K562 (cell line): ENCODE measurements around the gene ACP5. TPM values are rescaled to one million over a fixed set of nuclear protein-coding genes. Genes with fewer than 3 reads are reported as not detected.
A peak's percentile ranks its signal among the peaks of the same experiment; 100 is the strongest.

Experiments used
- AFF4 ChIP-seq: sonication (generic); formaldehyde crosslinking; IDR thresholded peaks from 2 replicates; pipeline ENCODE4 v1.8.0; 2023; ENCODE audit warnings: mild to moderate bottlenecking, missing genetic modification reagents
- CC2D1A ChIP-seq: fragments of 450-650 bp; IDR thresholded peaks from 2 replicates; pipeline ENCODE4 v1.6.1; 2017; ENCODE audit warnings: mild to moderate bottlenecking
- ELF4 ChIP-seq: fragments of 450-650 bp; formaldehyde crosslinking; IDR thresholded peaks from 2 replicates; pipeline ENCODE4 v1.4.0; 2022; ENCODE audit warnings: missing genetic modification characterization
- ETV6 ChIP-seq, 3 experiments: fragments of 150-350 bp in 1 of 3; sonication (generic) in 1 of 3; formaldehyde crosslinking in 1 of 3; IDR thresholded peaks; 2 replicates each; pipeline versions ENCODE4 v1.6.1 to v1.8.0; 2014 to 2022; ENCODE audit warnings: borderline replicate concordance in 2 of 3, low read depth in 2 of 3, antibody characterized with exemption in 1 of 3, low read length in 1 of 3, mild to moderate bottlenecking in 1 of 3, missing genetic modification reagents in 1 of 3
- HOXB6 ChIP-seq: fragments of 250-450 bp; sonication (Bioruptor Pico); IDR thresholded peaks from 2 replicates; pipeline ENCODE4 v1.5.1; 2022; ENCODE audit warnings: mild to moderate bottlenecking, borderline replicate concordance
- KLF13 ChIP-seq: fragments of 450-650 bp; IDR thresholded peaks from 2 replicates; pipeline ENCODE4 v1.6.1; 2016; ENCODE audit warnings: missing genetic modification characterization, low read depth, mild to moderate bottlenecking, missing compliant biosample characterization, moderate library complexity, borderline replicate concordance
- NCOA1 ChIP-seq: fragments of 450-650 bp; IDR thresholded peaks from 2 replicates; pipeline ENCODE4 v1.6.1; 2016; ENCODE audit warnings: low read depth
- NFIX ChIP-seq: fragments of 250-450 bp; sonication (Bioruptor Pico); IDR thresholded peaks from 2 replicates; pipeline ENCODE4 v1.4.0; 2020; ENCODE audit warnings: low read depth, mild to moderate bottlenecking, moderate library complexity
- SMARCA5 ChIP-seq: fragments of 450-650 bp; IDR thresholded peaks from 2 replicates; pipeline ENCODE4 v1.6.1; 2016
- SRF ChIP-seq, 2 experiments: fragments of 250-450, 450-650 bp in 1 of 2; sonication (Bioruptor Pico) in 1 of 2; sonication (generic) in 1 of 2; formaldehyde crosslinking; IDR thresholded peaks; 2 replicates each; pipeline versions ENCODE4 v1.5.0 to v1.5.1; 2020 to 2022; ENCODE audit warnings: mild to moderate bottlenecking in 1 of 2, missing genetic modification reagents in 1 of 2
- TFAP4 ChIP-seq: sonication (generic); formaldehyde crosslinking; IDR thresholded peaks from 2 replicates; pipeline ENCODE4 v1.8.0; 2022; ENCODE audit warnings: missing genetic modification reagents, mild to moderate bottlenecking, moderate library complexity, borderline replicate concordance
- ZFPM2 ChIP-seq: fragments of 250-450 bp; sonication (Bioruptor Pico); IDR thresholded peaks from 2 replicates; pipeline ENCODE4 v1.5.1; 2022; ENCODE audit warnings: mild to moderate bottlenecking
- ZNF263 ChIP-seq: sonication (generic); formaldehyde crosslinking; IDR thresholded peaks from 2 replicates; pipeline ENCODE4 v1.8.0; 2022; ENCODE audit warnings: mild to moderate bottlenecking, missing genetic modification reagents, borderline replicate concordance
- ZNF282 ChIP-seq: sonication (generic); formaldehyde crosslinking; IDR thresholded peaks from 2 replicates; pipeline ENCODE4 v1.8.1; 2023; ENCODE audit warnings: missing genetic modification reagents
- ZNF408 ChIP-seq: fragments of 250-450 bp; sonication (Bioruptor Pico); IDR thresholded peaks from 2 replicates; pipeline ENCODE4 v1.4.0; 2020; ENCODE audit warnings: low read depth, mild to moderate bottlenecking, moderate library complexity
- ZNF785 ChIP-seq: fragments of 250-450 bp; sonication (Bioruptor Pico); IDR thresholded peaks from 2 replicates; pipeline ENCODE4 v1.4.0; 2020; ENCODE audit warnings: mild to moderate bottlenecking
- polyA plus RNA-seq, 8 experiments: library from polyadenylated mRNA; depleted of rRNA in 4 of 8; stranded (reverse) in 5 of 8; unstranded in 3 of 8; fragments of >200 nt; fragmentation: Nextera tagmentation in 2 of 8; fragmentation: Illumina TruSeq in 1 of 8; extraction: Ambion mirVana in 2 of 8; extraction: Trizol in 1 of 8; gene quantifications; 2 replicates each; pipeline versions ENCODE4 v1.2.1 to v1.2.3, GENCODE V29; 2011 to 2014; ENCODE audit warnings: inconsistent platforms in 1 of 8, missing spikeins in 1 of 8
- total RNA-seq, 7 experiments: library from RNA; depleted of rRNA in 6 of 7; stranded (reverse); fragments of >200 nt in 6 of 7; fragmentation: Illumina TruSeq in 2 of 7; extraction: Trizol in 2 of 7; gene quantifications; 2 replicates each; pipeline versions ENCODE4 v1.2.1 to v1.2.3, GENCODE V29; 2011 to 2021; ENCODE audit warnings: low replicate concordance in 1 of 7
- TF ChIP-seq, protein P1 (sequence below): fragments of 450-650 bp; IDR thresholded peaks from 2 replicates; pipeline ENCODE4 v1.6.1; 2017; ENCODE audit warnings: mild to moderate bottlenecking, moderate library complexity
- TF ChIP-seq, protein P2 (sequence below): fragments of 450-650 bp; conservative IDR thresholded peaks from 2 replicates; pipeline ENCODE4 v1.6.1; 2016; ENCODE audit warnings: missing genetic modification characterization, low read depth, mild to moderate bottlenecking, control low read depth, missing compliant biosample characterization
- TF ChIP-seq, protein P3 (sequence below): fragments of 250-450 bp; sonication (Bioruptor Pico); IDR thresholded peaks from 2 replicates; pipeline ENCODE4 v1.8.0; 2021; ENCODE audit warnings: moderate library complexity, mild to moderate bottlenecking, inconsistent platforms
- TF ChIP-seq, protein P4 (sequence below): sonication (generic); formaldehyde crosslinking; IDR thresholded peaks from 2 replicates; pipeline ENCODE4 v1.8.1; 2023; ENCODE audit warnings: mild to moderate bottlenecking, missing genetic modification reagents

The ACP5 gene
- total and polyA plus RNA-seq, 9 of the 15 experiments (the other 6 are each of a cell fraction or from before 2014, with no cell fraction given) = 0.06 to 1.1 (median 0.31) TPM; not detected in 1

GRCh38 chr19:11530432-11530831 is 47.0 kb downstream of the ACP5 start (continued):
- TF ChIP-seq KLF13 (tag) (no peak), ZNF263 (CRISPR knock-in tag) (no peak), AFF4 (no peak), HOXB6 (CRISPR knock-in tag) (no peak), ZNF408 (CRISPR knock-in tag) (no peak), TFAP4 (peak; percentile 66; the same call in 1 of the 2 replicates), NFIX (CRISPR knock-in tag) (no peak), NCOA1 (no peak), SMARCA5 (no peak), ZFPM2 (CRISPR knock-in tag) (no peak), ELF4 (no peak), ZNF282 (CRISPR knock-in tag) (no peak), CC2D1A (no peak), ZNF785 (CRISPR knock-in tag) (no peak), SRF (CRISPR knock-in tag; IDR thresholded peaks at IDR 0.05) (no peak), ETV6 (IDR thresholded peaks at IDR 0.05; ENCODE audit: borderline replicate concordance in 1 of 2, low read depth in 2 of 2, low read length in 1 of 2) (no peak), ETV6 (CRISPR knock-in tag; IDR thresholded peaks at IDR 0.05; ENCODE audit: borderline replicate concordance) (no peak)
- TF ChIP-seq, protein P1, sequence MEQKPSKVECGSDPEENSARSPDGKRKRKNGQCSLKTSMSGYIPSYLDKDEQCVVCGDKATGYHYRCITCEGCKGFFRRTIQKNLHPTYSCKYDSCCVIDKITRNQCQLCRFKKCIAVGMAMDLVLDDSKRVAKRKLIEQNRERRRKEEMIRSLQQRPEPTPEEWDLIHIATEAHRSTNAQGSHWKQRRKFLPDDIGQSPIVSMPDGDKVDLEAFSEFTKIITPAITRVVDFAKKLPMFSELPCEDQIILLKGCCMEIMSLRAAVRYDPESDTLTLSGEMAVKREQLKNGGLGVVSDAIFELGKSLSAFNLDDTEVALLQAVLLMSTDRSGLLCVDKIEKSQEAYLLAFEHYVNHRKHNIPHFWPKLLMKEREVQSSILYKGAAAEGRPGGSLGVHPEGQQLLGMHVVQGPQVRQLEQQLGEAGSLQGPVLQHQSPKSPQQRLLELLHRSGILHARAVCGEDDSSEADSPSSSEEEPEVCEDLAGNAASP = no peak
- TF ChIP-seq, protein P2, sequence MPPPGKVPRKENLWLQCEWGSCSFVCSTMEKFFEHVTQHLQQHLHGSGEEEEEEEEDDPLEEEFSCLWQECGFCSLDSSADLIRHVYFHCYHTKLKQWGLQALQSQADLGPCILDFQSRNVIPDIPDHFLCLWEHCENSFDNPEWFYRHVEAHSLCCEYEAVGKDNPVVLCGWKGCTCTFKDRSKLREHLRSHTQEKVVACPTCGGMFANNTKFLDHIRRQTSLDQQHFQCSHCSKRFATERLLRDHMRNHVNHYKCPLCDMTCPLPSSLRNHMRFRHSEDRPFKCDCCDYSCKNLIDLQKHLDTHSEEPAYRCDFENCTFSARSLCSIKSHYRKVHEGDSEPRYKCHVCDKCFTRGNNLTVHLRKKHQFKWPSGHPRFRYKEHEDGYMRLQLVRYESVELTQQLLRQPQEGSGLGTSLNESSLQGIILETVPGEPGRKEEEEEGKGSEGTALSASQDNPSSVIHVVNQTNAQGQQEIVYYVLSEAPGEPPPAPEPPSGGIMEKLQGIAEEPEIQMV (tag) = no peak
- TF ChIP-seq, protein P3, sequence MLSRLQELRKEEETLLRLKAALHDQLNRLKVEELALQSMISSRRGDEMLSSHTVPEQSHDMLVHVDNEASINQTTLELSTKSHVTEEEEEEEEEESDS = no peak
- TF ChIP-seq, protein P4, sequence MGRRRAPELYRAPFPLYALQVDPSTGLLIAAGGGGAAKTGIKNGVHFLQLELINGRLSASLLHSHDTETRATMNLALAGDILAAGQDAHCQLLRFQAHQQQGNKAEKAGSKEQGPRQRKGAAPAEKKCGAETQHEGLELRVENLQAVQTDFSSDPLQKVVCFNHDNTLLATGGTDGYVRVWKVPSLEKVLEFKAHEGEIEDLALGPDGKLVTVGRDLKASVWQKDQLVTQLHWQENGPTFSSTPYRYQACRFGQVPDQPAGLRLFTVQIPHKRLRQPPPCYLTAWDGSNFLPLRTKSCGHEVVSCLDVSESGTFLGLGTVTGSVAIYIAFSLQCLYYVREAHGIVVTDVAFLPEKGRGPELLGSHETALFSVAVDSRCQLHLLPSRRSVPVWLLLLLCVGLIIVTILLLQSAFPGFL (CRISPR knock-in tag) = no peak
